ENCODE results near the gene ZBTB26. TPM values are rescaled to one million over a fixed set of nuclear protein-coding genes. Genes with fewer than 3 reads are reported as not detected.
A peak's percentile ranks its signal among the peaks of the same experiment; 100 is the strongest.

ZBTB26 gene
- total RNA-seq, 1 experiment from 2014 or later: 4.5 TPM

- DNase-seq (ENCODE audit: low read depth, low spot score) (no peak), ATAC-seq (no peak)
- CTCF ChIA-PET: no interaction called here
- no peak overlapping the region for H3K4me3 ChIP-seq (ENCODE audit: low read depth in 2 of 2, low read length in 2 of 2)
- POLR2A ChIA-PET: no interaction called here
- H3K9me3 ChIP-seq (ENCODE audit: control insufficient read depth, insufficient read depth, low read depth, low read length): no peaks in the 10 kb centered on the region
- peaks cover 14% of the 10 kb centered on the region for H3K4me1 ChIP-seq (ENCODE audit: control insufficient read depth, insufficient read depth, low read length)
- BruUV-seq (replicated peaks): no TSS peak
- TF ChIP-seq TCF7L2 (IDR thresholded peaks at IDR 0.05; ENCODE audit: low read depth, low read length) (no peak), CTCF (IDR thresholded peaks at IDR 0.05) (no peak), SIN3A (IDR thresholded peaks at IDR 0.05; ENCODE audit: borderline replicate concordance, insufficient read depth, low read depth, low read length) (no peak), POLR2AphosphoS5 (IDR thresholded peaks at IDR 0.05; ENCODE audit: low read depth, low read length) (no peak)
- TF ChIP-seq, protein P1, sequence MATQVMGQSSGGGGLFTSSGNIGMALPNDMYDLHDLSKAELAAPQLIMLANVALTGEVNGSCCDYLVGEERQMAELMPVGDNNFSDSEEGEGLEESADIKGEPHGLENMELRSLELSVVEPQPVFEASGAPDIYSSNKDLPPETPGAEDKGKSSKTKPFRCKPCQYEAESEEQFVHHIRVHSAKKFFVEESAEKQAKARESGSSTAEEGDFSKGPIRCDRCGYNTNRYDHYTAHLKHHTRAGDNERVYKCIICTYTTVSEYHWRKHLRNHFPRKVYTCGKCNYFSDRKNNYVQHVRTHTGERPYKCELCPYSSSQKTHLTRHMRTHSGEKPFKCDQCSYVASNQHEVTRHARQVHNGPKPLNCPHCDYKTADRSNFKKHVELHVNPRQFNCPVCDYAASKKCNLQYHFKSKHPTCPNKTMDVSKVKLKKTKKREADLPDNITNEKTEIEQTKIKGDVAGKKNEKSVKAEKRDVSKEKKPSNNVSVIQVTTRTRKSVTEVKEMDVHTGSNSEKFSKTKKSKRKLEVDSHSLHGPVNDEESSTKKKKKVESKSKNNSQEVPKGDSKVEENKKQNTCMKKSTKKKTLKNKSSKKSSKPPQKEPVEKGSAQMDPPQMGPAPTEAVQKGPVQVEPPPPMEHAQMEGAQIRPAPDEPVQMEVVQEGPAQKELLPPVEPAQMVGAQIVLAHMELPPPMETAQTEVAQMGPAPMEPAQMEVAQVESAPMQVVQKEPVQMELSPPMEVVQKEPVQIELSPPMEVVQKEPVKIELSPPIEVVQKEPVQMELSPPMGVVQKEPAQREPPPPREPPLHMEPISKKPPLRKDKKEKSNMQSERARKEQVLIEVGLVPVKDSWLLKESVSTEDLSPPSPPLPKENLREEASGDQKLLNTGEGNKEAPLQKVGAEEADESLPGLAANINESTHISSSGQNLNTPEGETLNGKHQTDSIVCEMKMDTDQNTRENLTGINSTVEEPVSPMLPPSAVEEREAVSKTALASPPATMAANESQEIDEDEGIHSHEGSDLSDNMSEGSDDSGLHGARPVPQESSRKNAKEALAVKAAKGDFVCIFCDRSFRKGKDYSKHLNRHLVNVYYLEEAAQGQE (IDR thresholded peaks at IDR 0.05; ENCODE audit: insufficient read depth in 1 of 2, low read depth in 2 of 2, low read length in 1 of 2): no peak
- no peaks in the 10 kb centered on the region for H3K27me3 ChIP-seq (ENCODE audit: control insufficient read depth, insufficient read depth, low read length)
- in situ Hi-C loops (cut with HindIII; ENCODE audit: low pct_unique_long_range_greater_than_20kb, low sequenced_read_pairs): no loop called here
- intact Hi-C loops (cut with micrococcal nuclease; ENCODE audit: unreplicated experiment): no loop called here
- H3K36me3 ChIP-seq (ENCODE audit: control insufficient read depth, insufficient read depth, low read length): no peaks in the 10 kb centered on the region; the same call in 1 of the 2 replicates
- no peak overlapping the region for H3K27ac ChIP-seq (ENCODE audit: low read length)
Measured at GRCh38 chr9:122951056-122951455, 19.7 kb upstream of the ZBTB26 start.

GRCh38 chr9:122950263-122950662 is 19.0 kb upstream of the ZBTB26 start:
- Histone ChIP-seq H3K36me3 (ENCODE audit: control insufficient read depth, insufficient read depth, low read length) (no peaks in the 10 kb centered on the region), H3K4me1 (ENCODE audit: control insufficient read depth, insufficient read depth, low read length) (peaks cover 14% of the 10 kb centered on the region), H3K27ac (ENCODE audit: low read length) (no peak overlapping the region), H3K27me3 (ENCODE audit: control insufficient read depth, insufficient read depth, low read length) (no peaks in the 10 kb centered on the region), H3K4me3 (ENCODE audit: low read depth in 2 of 2, low read length in 2 of 2) (no peak overlapping the region), H3K9me3 (ENCODE audit: control insufficient read depth, insufficient read depth, low read depth, low read length) (no peaks in the 10 kb centered on the region)
- CTCF ChIA-PET: no interaction called here
- in situ Hi-C loops (cut with HindIII; ENCODE audit: low pct_unique_long_range_greater_than_20kb, low sequenced_read_pairs) (no loop called here), intact Hi-C loops (cut with micrococcal nuclease; ENCODE audit: unreplicated experiment) (no loop called here)
- POLR2A ChIA-PET: no interaction called here
- DNase-seq (ENCODE audit: low read depth, low spot score): no peak
- no peak for ATAC-seq
- TSS peak; percentile 17 for BruUV-seq (replicated peaks)
- TF ChIP-seq POLR2AphosphoS5 (IDR thresholded peaks at IDR 0.05; ENCODE audit: low read depth, low read length) (no peak), TCF7L2 (IDR thresholded peaks at IDR 0.05; ENCODE audit: low read depth, low read length) (no peak), CTCF (IDR thresholded peaks at IDR 0.05) (no peak), SIN3A (IDR thresholded peaks at IDR 0.05; ENCODE audit: borderline replicate concordance, insufficient read depth, low read depth, low read length) (no peak)
- TF ChIP-seq, protein P1 (IDR thresholded peaks at IDR 0.05; ENCODE audit: insufficient read depth in 1 of 2, low read depth in 2 of 2, low read length in 1 of 2): no peak
